HG02852 (cell line): ENCODE results near the gene FIBCD1.

ENCODE experiments used
- ATAC-seq: cut with Tn5 transposase; IDR thresholded peaks from one replicate; pipeline ENCODE4 v1.9.1; 2021; ENCODE audit warnings: mild to moderate bottlenecking, moderate library complexity; ENCODE audit not compliant: unreplicated experiment

Gene FIBCD1

DNA sequence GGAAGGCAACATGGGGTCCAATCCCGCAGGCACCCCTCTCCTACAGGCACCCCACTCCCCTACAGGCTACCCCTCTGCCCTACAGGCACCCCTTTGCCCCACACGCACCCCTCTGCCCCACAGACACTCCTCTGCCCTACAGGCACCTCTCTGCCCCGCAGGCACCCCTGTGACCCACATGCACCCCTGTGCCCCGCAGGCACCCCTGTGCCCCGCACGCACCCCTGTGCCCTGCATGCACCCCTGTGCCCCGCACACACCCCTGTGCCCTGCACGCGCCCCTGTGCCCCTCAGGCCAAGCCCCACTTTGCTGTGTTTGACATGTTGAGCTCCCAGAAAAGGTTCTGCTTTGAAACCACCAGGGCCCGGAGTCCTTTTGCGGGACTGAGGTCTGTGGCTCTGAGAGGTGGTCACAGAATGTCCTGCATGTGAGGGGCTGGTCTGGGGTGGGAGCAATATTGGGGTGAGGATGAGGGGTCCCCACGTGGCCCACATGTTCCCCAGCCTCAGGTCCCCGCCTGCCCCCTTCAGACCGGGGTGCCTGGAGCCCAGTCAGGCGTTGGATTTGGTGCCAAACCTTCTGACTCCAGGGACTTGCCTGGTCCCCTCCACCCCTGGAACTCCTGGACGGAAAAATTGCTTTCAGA is 41.8 kb downstream of the FIBCD1 start:
- ATAC-seq: no peak

- no peak for ATAC-seq
These were observed 42.6 kb downstream of the FIBCD1 start, which contains the start of gene QRFP for GRCh38 chr9:130896233-130897014. TSS of gene QRFP (minus strand) at chr9:130896812. CDS start at chr9:130893838, 2,974 bp downstream.

- ATAC-seq: no peak
These were observed 43.4 kb downstream of the FIBCD1 start for GRCh38 chr9:130895481-130896232.

DNA sequence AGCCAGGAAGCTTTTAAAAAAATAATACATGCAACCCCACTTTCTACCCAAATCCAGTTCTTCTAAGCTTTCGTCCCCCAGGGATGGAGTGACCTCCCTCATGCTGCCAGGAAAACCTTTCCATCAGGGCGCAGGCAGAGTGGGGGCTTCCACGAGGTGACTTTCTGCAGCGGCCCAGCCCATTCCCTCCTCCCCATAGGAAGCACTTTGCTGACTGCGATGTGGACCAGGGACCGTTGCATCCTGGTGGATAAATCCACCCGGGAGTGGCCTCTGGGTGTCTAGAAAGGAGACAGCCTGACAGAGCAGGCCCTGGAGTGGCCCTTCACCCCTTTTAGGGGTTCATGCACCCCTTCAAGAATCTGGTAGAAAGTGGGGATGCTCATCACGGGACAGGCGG is 44.0 kb downstream of the FIBCD1 start:
- ATAC-seq: no peak

- no peak for ATAC-seq
These were observed 44.5 kb downstream of the FIBCD1 start for GRCh38 chr9:130894546-130894945.

DNA sequence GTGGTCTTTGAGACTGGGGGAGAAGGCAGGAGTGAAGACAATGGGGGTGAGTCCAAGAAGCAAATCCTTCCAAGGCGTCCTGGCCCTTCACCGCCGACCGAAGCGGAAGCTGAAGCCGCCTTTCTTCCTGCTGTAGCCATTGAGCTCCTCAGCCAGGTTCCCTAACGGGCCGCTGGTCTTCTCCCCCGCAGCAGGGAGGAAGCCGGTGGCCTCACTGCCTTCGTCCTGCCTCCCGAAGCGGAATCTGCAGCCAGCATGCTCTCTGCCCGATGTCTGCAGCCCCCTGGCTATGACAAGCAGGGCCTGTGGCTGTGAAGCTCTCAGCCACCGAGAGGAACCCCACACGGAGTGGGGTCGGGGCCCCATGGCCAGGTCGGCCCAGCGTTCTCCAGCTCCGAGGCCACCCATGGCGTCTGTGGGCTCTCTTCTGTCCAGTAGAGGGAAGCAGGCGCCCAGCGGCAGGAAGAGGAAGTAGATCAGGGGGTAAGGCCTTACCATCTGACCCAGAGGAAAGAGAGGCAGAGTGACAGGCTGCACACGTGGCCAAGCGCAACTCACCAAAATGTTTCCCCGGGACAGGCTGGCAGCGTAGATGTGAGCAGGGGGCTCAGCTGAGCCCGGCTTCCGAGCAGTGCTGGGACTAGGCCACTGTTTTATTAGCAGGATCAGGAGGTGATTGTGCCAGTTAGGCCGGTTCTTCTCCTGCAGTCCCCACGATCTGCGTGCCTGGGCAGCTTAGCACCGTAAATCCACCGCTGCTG is 45.5 kb downstream of the FIBCD1 start:
- no peak for ATAC-seq

GRCh38 chr9:130892477-130893304 is 46.4 kb downstream of the FIBCD1 start:
- no peak for ATAC-seq

GRCh38 chr9:130891688-130892476 is 47.2 kb downstream of the FIBCD1 start:
- ATAC-seq: no peak

GRCh38 chr9:130890870-130891687 is 48.0 kb downstream of the FIBCD1 start:
- no peak for ATAC-seq

- ATAC-seq: no peak
These were observed 48.9 kb downstream of the FIBCD1 start for GRCh38 chr9:130890124-130890523.

- no peak for ATAC-seq
These were observed 50.7 kb downstream of the FIBCD1 start for GRCh38 chr9:130888146-130888885.

DNA sequence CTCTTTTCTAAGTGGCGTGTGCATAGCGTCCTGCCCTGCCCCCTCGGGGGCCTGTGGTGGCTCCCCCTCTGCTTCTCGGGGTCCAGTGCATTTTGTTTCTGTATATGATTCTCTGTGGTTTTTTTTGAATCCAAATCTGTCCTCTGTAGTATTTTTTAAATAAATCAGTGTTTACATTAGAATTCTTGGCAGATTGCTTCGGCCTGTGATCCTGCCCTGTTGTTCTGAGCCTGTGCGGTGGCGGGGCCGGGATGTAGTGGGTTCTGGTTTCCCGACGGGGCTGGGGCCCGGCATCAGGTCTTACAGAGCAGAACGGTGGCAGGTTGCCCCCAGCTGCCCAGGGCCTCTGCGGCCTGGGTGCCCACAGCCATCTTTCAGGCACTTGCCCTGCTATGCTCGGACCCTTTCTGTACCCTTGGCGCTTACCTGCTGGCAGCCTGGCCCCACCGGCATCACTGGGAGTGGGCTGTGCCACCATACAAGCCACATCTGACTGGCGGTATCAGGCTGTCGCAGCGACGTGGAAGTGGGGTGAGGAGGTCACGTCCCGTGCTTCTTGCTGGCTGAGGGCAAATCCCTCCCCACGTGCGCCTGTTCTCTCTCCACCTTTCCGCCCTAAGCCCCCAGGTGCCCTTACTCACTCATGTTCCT is 51.4 kb downstream of the FIBCD1 start:
- no peak for ATAC-seq

- no peak for ATAC-seq
These were observed 52.1 kb downstream of the FIBCD1 start for GRCh38 chr9:130886981-130887380.

GRCh38 chr9:130885484-130886375 is 53.3 kb downstream of the FIBCD1 start:
- no peak for ATAC-seq

DNA sequence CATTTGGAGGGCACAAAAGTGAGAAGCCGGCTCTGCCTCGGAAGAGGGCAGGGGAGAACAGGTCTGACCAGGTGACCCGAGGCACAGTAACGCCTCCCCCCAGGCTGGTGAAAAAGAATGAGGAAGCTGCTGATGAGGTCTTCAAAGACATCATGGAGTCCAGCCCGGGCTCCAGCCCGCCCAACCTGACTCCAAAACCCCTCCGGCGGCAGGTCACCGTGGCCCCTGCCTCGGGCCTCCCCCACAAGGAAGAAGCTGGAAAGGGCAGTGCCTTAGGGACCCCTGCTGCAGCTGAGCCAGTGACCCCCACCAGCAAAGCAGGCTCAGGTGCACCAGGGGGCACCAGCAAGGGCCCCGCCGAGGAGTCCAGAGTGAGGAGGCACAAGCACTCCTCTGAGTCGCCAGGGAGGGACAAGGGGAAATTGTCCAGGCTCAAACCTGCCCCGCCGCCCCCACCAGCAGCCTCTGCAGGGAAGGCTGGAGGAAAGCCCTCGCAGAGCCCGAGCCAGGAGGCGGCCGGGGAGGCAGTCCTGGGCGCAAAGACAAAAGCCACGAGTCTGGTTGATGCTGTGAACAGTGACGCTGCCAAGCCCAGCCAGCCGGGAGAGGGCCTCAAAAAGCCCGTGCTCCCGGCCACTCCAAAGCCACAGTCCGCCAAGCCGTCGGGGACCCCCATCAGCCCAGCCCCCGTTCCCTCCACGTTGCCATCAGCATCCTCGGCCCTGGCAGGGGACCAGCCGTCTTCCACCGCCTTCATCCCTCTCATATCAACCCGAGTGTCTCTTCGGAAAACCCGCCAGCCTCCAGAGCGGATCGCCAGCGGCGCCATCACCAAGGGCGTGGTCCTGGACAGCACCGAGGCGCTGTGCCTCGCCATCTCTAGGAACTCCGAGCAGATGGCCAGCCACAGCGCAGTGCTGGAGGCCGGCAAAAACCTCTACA is 54.2 kb downstream of the FIBCD1 start:
- ATAC-seq: no peak
